ENCODE results near the gene NR1I3. TPM values are rescaled to one million over a fixed set of nuclear protein-coding genes. Genes with fewer than 3 reads are reported as not detected.
A peak's percentile ranks its signal among the peaks of the same experiment; 100 is the strongest.

The NR1I3 gene
- total RNA-seq, 4 donors from 2014 or later: not detected

DNA sequence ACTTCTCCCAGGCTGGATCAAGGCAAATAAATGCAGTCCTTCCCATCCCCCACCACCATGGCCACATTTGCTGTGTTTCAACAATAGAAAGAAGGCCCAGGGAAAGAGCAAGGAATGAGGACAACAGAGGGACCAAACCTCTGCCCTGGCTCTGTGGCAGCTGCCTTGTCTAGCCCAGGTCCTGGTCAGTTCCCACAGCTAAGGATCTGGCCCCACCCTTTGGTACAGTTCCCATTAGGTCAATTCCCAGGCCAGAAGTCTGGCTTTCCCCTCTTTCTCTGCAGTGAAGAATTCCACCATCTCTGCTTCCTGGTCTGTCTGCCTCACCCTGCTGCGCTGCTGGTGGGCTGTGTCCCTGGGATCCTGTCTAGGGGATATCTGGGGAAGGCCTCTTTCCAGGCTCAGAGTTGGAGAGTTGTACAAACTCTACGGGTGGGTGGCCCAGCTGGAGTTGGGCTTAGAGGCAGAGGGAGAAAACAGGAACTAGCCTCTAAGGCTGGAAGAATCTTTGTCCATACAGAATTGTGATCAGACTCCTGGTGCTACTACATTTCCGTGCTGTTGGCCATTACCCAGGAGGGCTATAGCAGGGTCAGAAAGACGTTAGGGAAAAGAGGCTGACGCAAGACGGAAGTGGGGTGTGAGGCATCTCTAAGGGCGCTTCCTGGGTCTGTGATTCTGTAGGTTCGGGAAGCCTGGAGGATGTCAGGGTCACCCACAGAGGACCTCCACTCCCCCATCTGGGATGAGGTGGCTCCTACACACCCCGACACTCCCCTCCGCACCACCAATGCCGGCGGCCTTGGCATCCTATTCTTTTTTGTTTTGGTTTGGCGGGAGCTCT, 36.8 kb downstream of the NR1I3 start:
- WGBS, 2 donors (ENCODE audit: low coverage in 1 of 2): 8% methylated on average over 12 of the region's 13 CpGs; no CpG with 5 or more reads in 1 of the 2 donors
- peaks cover 0 to 92% (median 49%) of the 10 kb centered on the region in 3 donors for H3K4me1 ChIP-seq
- peaks cover 0 to 21% of the 10 kb centered on the region in 2 donors for H3K36me3 ChIP-seq
- H3K4me3 ChIP-seq: peak overlapping the region; percentile 31 to 81
- peak; percentile 50 for ATAC-seq
- TF ChIP-seq POLR2AphosphoS5 (IDR thresholded peaks at IDR 0.05) (peak; percentile 50), EP300 (IDR thresholded peaks at IDR 0.05) (no peak), POLR2A (IDR thresholded peaks at IDR 0.05) (no peak)
- TF ChIP-seq, protein P1, sequence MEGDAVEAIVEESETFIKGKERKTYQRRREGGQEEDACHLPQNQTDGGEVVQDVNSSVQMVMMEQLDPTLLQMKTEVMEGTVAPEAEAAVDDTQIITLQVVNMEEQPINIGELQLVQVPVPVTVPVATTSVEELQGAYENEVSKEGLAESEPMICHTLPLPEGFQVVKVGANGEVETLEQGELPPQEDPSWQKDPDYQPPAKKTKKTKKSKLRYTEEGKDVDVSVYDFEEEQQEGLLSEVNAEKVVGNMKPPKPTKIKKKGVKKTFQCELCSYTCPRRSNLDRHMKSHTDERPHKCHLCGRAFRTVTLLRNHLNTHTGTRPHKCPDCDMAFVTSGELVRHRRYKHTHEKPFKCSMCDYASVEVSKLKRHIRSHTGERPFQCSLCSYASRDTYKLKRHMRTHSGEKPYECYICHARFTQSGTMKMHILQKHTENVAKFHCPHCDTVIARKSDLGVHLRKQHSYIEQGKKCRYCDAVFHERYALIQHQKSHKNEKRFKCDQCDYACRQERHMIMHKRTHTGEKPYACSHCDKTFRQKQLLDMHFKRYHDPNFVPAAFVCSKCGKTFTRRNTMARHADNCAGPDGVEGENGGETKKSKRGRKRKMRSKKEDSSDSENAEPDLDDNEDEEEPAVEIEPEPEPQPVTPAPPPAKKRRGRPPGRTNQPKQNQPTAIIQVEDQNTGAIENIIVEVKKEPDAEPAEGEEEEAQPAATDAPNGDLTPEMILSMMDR (IDR thresholded peaks at IDR 0.05): no peak
- no peaks in the 10 kb centered on the region for H3K9me3 ChIP-seq
- no peaks in the 10 kb centered on the region for H3K27me3 ChIP-seq
- peak overlapping the region; percentile 94 to 97 (median 96) for H3K27ac ChIP-seq

DNA sequence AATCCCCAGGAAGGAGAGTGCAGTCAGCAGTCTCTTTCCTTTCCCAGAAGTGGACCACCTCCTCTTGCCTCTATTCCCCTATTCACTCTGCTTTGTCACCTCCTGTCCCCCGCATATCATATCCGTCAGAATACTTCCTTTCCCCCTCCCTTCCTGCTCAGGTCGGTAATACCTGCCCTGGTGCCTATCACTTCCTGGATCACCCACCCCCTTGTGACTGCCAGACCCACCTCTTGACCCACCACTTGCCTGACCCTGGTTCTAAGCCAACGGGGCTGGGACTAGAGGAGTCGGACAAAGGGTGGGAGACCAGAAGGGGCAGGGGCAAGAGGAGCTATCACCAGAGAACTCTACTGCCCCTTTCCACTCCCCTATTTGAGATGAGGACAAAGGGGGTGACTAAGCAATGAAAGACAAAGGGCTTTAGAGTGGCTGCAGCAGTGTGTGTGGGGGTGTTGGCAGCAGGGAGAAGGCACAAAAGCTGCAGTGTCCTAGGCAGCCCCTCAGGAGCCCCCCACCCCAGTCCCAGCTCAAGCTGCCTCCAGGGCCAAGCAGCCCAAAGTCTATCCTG, 37.5 kb downstream of the NR1I3 start:
- no peak for ATAC-seq
- Histone ChIP-seq H3K27ac (peak overlapping the region; percentile 94 to 97 (median 96)), H3K4me3 (peak overlapping the region in 1 of 2 donors; percentile 81), H3K4me1 (peaks cover 0 to 92% (median 49%) of the 10 kb centered on the region in 3 donors), H3K9me3 (no peaks in the 10 kb centered on the region), H3K27me3 (no peaks in the 10 kb centered on the region), H3K36me3 (peaks cover 0 to 17% of the 10 kb centered on the region in 2 donors)
- 53 to 67% methylated on average over 2 to 3 of the region's 5 CpGs for WGBS, 2 donors (ENCODE audit: low coverage in 1 of 2)
- TF ChIP-seq POLR2AphosphoS5 (IDR thresholded peaks at IDR 0.05) (no peak), EP300 (IDR thresholded peaks at IDR 0.05) (no peak), POLR2A (IDR thresholded peaks at IDR 0.05) (no peak)
- TF ChIP-seq, protein P1 (IDR thresholded peaks at IDR 0.05): no peak

DNA sequence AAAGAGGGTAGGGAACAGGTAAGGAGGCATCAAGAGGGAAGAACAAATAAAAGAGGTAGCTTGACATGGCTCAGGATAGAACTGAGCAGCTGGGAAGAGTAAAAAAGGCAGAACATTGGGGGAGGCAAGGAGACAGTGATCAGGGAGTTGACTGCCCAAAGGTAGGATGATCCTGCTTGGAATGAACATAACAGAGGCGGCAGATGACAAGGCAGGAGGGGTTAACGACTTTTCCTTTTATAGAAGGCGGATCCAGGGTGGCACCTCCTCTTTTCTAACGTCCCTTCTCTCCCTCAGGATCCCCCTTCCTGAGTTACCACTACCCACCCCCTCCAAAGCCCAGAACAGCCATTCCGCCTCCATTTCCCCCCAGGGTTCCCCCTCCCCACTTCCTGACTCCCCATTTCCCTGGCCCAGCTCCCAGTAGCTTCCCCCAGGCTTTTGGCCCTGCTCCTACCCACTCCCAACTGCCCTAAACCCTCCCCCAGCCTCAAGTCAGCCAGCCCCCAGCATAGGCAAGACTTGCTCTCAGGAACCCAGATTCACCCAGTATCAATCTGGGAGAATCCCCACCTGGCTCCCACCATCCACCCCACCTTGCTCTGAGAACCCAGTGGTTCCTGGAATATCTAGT, 38.4 kb downstream of the NR1I3 start:
- H3K27ac ChIP-seq: peak overlapping the region in 3 of 4 donors; percentile 94 to 96 (median 96)
- no peak for ATAC-seq
- no peak overlapping the region for H3K4me3 ChIP-seq
- peaks cover 0 to 91% (median 49%) of the 10 kb centered on the region in 3 donors for H3K4me1 ChIP-seq
- TF ChIP-seq EP300 (IDR thresholded peaks at IDR 0.05): no peak
- TF ChIP-seq, protein P1 (IDR thresholded peaks at IDR 0.05): no peak
- TF ChIP-seq POLR2AphosphoS5 (IDR thresholded peaks at IDR 0.05): no peak
- TF ChIP-seq POLR2A (IDR thresholded peaks at IDR 0.05): no peak
- 28 to 65% methylated on average over 4 to 5 of the region's 5 CpGs for WGBS, 2 donors (ENCODE audit: low coverage in 1 of 2)
- H3K36me3 ChIP-seq: peaks cover 0 to 15% of the 10 kb centered on the region in 2 donors
- H3K27me3 ChIP-seq: no peaks in the 10 kb centered on the region
- H3K9me3 ChIP-seq: no peaks in the 10 kb centered on the region

DNA sequence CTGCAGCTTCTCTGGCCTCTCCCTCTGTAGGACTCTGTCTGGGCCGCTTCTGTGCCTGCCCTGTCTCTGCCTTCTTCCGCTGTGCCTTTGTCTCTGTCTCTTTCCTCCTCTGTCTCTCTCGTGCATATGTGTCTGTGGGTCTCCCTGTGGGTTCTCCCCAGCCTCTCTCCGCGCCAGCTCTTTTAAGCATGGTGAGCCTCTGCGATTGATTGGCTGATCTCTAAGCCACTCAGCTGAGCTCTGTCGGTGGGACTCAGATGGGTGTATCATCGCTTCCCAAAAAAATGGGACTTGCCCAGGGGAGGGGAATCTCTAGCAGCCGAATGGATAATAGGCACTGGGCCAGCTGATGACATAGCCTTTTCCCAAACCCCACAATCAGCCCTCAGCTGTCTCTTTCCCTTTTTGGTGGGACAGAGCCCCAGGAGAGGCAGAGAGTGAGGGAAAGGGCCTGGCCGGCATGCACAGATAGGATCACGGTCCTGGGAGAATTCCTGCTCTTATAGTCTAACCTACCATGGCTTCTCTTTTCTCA, 39.0 kb downstream of the NR1I3 start, which contains the start of gene ADAMTS4:
TSS of gene ADAMTS4 (minus strand) at position 158 of the 535 bp plus-strand sequence. CDS start 427 bp downstream, outside the sequence.
- Histone ChIP-seq H3K4me3 (peak within 1 kb of the TSS; percentile 0 to 50), H3K27ac (peak within 1 kb of the TSS; percentile 2 to 96 (median 95)), H3K27me3 (no peaks in the 10 kb centered on the region), H3K4me1 (peaks cover 0 to 91% (median 49%) of the 10 kb centered on the region in 3 donors), H3K9me3 (no peaks in the 10 kb centered on the region), H3K36me3 (peaks cover 0 to 10% of the 10 kb centered on the region in 2 donors)
- peak; percentile 31 for ATAC-seq
- 28% methylated on average over 9 of the region's 11 CpGs; no CpG with 5 or more reads in 1 of the 2 donors for WGBS, 2 donors (ENCODE audit: low coverage in 1 of 2)
- no peak for TF ChIP-seq EP300 (IDR thresholded peaks at IDR 0.05)
- TF ChIP-seq POLR2A (IDR thresholded peaks at IDR 0.05): peak; percentile 24 to 36
- TF ChIP-seq POLR2AphosphoS5 (IDR thresholded peaks at IDR 0.05): peak; percentile 68

Measured in gastroesophageal sphincter (tissue), 4 donors.